ENCODE results near the gene CDK15.

DNA sequence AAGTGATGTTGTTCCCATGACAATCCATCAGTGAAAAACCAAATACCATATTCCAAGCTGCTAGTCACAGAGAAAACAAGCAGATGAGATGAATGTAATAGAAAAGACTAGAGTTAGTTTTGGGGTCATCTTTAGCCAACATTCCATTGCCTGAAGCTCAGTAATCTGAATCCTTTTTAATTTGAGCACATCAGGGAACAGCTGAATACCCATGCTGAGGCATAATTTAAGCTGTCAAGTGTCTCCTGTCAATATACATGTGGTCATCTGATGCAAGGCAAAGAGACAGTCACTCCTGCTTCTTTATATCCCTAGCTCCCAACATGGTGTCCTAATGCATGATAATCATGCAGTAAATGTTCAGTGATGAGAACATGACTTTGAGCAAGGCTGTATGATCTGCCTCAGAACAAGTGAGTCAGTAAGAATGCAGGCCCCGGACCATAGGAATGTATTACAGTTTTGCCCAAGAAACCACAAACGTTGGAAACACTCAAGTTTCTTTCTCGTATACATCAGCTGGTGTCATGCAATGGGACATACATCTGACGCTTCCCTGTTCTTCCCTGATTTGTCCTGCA is 48.0 kb downstream of the CDK15 start:
- TF ChIP-seq, protein P1, sequence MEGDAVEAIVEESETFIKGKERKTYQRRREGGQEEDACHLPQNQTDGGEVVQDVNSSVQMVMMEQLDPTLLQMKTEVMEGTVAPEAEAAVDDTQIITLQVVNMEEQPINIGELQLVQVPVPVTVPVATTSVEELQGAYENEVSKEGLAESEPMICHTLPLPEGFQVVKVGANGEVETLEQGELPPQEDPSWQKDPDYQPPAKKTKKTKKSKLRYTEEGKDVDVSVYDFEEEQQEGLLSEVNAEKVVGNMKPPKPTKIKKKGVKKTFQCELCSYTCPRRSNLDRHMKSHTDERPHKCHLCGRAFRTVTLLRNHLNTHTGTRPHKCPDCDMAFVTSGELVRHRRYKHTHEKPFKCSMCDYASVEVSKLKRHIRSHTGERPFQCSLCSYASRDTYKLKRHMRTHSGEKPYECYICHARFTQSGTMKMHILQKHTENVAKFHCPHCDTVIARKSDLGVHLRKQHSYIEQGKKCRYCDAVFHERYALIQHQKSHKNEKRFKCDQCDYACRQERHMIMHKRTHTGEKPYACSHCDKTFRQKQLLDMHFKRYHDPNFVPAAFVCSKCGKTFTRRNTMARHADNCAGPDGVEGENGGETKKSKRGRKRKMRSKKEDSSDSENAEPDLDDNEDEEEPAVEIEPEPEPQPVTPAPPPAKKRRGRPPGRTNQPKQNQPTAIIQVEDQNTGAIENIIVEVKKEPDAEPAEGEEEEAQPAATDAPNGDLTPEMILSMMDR (IDR thresholded peaks at IDR 0.05) = no peak
- TF ChIP-seq POLR2A (IDR thresholded peaks at IDR 0.05) = no peak

Measured in prostate gland (tissue), 2 donors.